CMK (cell line): ENCODE data around the gene SH3PXD2B.

Source experiments
- DNase-seq: peaks from one replicate; pipeline ENCODE4 v3.0.0-alpha.2; 2010; ENCODE audit warnings: low read depth

Gene SH3PXD2B

GRCh38 chr5:172453206-172453985 is 929 bp downstream of the SH3PXD2B start:
- no peak for DNase-seq

- no peak for DNase-seq
Measured at GRCh38 chr5:172452398-172453205, 1.7 kb downstream of the SH3PXD2B start.

GRCh38 chr5:172451771-172452197 is 2.5 kb downstream of the SH3PXD2B start:
- DNase-seq = no peak

- no peak for DNase-seq
Measured at GRCh38 chr5:172450861-172451695, 3.2 kb downstream of the SH3PXD2B start.

- no peak for DNase-seq
Measured at GRCh38 chr5:172450453-172450852, 3.9 kb downstream of the SH3PXD2B start.

- DNase-seq = no peak
Measured at GRCh38 chr5:172448999-172449398, 5.3 kb downstream of the SH3PXD2B start.

- no peak for DNase-seq
Measured at GRCh38 chr5:172447646-172448365, 6.5 kb downstream of the SH3PXD2B start.

GRCh38 chr5:172446336-172447051 is 7.8 kb downstream of the SH3PXD2B start:
- no peak for DNase-seq

GRCh38 chr5:172445866-172446265 is 8.5 kb downstream of the SH3PXD2B start:
- no peak for DNase-seq

GRCh38 chr5:172444626-172445365 is 9.5 kb downstream of the SH3PXD2B start:
- no peak for DNase-seq

GRCh38 chr5:172444110-172444510 is 10.2 kb downstream of the SH3PXD2B start:
- no peak for DNase-seq

GRCh38 chr5:172443441-172444109 is 10.8 kb downstream of the SH3PXD2B start:
- DNase-seq = no peak

- no peak for DNase-seq
Measured at GRCh38 chr5:172442592-172442991, 11.7 kb downstream of the SH3PXD2B start.

- DNase-seq = no peak
Measured at GRCh38 chr5:172441262-172441751, 13.0 kb downstream of the SH3PXD2B start.

GRCh38 chr5:172440486-172440885 is 13.8 kb downstream of the SH3PXD2B start:
- DNase-seq = no peak

GRCh38 chr5:172439785-172440477 is 14.4 kb downstream of the SH3PXD2B start:
- no peak for DNase-seq

- DNase-seq = no peak
Measured at GRCh38 chr5:172438319-172438668, 16.0 kb downstream of the SH3PXD2B start.

GRCh38 chr5:172437445-172438318 is 16.6 kb downstream of the SH3PXD2B start:
- no peak for DNase-seq
